Measurements from ENCODE around the gene LRMDA.

The LRMDA gene

DNA sequence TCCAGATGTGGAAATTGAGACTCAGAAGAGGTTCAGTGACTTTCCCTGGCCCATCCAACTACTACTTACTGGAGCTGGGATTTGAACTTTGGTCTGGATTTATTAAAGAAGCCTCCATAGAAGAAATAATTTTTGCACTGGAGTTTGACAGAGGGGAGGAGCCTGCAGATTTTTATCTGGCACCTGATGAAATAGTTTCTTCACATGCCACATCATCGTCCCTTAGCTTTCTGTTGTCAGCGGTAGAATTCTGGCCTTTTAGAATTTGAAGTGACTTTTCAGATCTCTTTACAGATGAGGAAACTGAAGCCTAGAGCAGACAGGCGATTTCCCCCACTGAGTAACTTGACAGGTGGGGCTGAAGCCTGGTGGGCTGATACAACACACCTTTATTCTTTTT, 233.5 kb downstream of the LRMDA start:
- no peak for DNase-seq (ENCODE audit: low read depth in 2 of 2)

DNA sequence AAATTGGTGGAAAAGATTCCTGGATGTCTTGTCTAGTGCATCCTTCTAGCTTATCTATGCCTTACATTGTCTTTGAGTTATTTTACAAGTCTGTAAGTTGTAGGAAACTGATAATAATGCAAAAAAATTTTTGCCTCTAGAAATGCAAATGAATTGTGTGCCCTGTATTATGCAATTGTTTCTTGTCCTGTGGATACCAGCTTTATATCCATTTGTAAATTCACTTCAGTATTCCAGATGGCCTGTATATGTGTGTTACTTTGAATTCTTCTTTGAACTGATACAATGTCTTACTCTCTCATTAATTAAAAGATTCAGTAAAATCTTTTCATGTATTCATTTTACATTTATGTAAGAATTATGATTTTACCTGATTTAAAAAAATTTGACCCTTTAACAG, 234.3 kb downstream of the LRMDA start:
- DNase-seq (ENCODE audit: low read depth in 2 of 2) = no peak

DNA sequence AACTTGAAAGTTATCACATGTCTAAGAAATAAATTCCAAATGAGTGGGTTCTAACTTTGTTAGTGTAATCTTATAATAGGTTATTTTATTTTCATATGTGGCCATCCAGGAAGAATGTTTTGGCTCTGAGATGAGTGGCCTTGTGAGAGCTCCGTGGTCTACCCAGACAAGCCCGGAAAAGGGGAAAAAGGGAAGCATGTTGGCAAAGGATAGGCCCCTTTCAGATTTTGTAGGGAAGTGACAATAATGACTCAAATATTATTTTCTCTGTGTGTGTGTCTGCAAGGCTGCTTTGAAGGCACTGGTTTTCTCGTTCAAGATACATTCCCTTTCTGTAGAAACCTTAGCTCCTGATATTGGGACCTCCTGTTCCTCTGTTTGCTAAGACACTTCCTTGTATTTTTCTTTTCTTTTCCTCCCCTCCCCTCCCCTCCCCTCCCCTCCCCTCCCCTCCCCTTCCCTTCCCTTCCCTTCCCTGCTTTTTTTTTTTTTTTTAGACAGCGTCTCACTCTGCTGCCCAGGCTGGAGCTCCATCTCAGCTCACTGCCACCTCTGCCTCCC, 240.8 kb downstream of the LRMDA start:
- DNase-seq (ENCODE audit: low read depth in 2 of 2) = no peak

DNA sequence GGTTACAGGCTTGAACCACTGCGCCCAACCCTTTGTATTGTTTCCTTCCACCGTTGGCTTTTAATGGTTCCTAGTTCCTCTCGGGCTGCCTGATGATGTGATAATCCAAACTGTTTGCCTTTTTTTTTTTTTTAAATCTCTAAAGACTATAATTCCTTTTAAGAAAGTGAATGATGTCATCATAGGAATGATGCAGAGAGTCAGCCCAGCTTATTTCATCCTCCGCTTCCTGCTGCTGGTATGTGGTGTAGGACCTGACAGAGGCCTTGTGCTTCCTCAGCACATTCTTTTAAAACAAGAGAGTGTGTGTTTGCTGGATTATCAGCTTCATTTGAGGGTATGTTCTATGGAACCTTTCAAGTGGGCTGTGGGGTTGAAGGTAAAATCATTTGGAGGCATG, 241.4 kb downstream of the LRMDA start:
- no peak for DNase-seq (ENCODE audit: low read depth in 2 of 2)

DNA sequence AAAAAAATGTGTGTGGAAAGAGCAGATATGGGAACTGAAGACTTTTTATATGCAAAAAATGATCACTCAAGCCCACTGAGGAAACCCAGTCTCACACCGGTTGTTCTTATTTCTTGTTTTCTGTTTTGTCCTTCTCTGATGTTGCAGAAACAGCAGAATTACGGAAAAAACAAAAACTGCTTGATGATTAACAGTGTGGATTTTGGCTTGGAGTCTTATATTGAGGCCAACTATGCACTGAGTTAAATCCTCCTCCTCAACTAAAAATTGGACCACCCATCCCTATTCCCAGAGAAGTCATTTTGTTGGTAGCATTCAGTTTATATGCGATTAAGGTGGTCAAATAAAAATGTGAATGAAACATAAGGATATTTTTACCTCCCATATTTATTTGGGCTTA, 246.1 kb downstream of the LRMDA start:
- DNase-seq (ENCODE audit: low read depth in 2 of 2) = no peak

DNA sequence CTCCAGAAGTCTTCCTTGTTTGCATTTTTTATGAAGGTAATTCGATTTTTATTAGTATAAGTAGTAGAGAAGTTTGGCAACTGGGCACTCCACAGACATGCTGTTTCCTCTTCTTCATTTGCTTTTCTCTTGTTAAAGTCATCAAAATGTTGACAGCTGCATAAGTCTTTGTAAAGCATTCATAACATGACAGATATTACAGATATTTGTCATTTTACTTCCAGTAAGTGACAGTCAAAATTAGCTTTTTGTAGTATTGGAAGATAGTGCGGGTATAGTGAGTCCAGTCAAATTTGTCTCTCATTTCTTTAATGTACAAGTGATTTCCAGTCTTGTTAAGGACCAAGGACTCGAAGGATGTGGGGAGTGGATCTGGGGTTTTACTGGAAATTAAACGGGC, 247.1 kb downstream of the LRMDA start:
- DNase-seq (ENCODE audit: low read depth in 2 of 2) = no peak

DNA sequence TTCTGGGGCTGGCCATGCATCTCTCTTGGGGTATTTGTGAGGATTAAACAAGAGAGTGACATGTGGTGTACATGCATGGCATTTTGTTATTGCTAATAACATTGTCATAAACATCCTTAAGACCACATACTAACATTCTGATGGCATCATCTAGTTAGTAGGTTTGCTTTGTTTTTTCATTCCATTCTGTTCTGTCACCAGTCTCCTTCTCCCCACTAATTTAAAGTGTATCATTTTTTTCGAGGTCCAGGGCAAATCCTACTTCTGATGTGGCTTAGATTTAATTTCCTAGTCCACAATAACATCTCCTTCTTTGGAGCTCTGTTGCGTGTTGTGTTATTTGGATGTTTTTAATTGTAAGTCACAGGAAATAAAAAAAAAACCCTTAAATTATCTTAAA, 248.1 kb downstream of the LRMDA start:
- no peak for DNase-seq (ENCODE audit: low read depth in 2 of 2)

DNA sequence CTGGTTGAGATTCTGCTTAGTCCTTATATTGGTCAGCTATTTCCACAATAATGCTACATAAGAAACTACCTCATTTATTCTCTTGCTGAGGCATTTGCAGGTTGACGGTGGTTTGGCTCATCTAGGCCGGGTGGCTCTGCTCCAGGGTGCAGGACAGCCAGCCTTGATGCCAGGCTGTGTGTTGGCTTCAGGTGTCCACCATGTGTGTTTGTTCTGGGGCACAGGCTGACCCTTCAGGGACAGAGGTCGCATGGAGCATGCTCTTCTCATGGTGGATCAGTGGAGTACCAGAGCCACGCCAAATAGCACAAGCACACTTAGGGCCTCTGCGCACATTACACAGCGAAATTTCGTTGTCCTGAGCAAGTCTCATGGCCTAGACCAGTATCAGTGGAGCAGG, 249.9 kb downstream of the LRMDA start:
- DNase-seq (ENCODE audit: low read depth in 2 of 2) = no peak

DNA sequence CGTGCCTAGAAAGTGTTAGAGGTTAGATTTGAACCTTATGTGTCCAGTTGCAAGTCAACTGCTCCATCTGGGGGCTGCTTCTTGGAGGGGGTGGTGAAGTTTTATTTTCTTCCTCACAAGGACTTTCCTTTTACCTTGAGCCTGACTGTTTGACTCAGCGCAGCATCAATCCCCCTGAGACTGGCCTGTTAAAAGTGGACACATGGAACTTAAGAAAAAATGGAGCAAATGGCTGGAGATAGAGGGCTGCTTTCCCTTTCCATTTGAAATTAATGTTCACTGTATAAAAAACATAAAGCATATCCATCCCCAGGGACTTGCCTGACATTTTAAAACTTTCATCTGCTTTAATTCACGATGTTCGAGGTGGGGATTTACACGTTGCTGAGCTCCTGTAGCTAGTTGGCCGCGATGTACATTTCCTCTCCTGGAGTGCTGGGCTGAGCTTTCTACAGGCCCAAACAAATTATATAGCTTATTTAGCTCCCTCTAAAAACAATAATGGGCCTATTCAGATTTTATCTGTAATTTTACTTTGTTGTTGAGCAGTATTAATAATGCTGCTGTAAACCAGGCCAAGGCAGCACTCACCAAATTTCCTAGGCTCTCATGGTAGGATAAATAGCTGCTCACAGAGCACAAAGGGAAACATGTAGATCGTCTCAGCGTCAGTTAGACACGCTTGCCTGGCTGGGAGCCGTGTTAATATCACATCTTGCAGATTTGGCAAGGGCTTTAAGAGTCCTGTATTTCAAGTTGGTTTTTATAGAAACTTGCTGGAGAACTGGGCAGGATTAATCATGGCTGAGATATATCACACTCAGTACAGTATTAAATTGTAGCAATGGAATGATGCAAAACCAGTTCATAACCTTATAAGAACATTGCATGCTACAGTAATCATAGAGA, 251.5 kb downstream of the LRMDA start:
- no peak for DNase-seq (ENCODE audit: low read depth in 2 of 2)

DNA sequence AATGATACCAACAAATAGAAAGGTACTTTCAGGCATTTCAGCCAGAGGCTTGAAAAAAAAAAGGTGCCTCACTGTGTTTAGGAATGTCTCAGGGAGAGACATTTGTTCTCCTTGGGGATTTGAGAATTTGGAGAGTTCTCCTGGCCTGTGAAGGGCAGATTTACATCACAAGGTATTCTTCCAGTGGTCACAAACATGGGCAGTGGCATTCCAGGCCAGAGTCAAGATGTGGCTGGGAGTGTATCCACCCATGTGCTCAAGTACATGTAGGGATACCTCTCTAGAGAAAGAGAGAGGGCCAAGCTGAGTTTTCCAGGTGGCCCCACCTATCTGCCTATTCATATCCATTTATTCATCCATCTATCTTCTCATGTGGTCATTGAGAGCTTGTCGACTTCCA, 253.8 kb downstream of the LRMDA start:
- DNase-seq (ENCODE audit: low read depth in 2 of 2) = no peak

DNA sequence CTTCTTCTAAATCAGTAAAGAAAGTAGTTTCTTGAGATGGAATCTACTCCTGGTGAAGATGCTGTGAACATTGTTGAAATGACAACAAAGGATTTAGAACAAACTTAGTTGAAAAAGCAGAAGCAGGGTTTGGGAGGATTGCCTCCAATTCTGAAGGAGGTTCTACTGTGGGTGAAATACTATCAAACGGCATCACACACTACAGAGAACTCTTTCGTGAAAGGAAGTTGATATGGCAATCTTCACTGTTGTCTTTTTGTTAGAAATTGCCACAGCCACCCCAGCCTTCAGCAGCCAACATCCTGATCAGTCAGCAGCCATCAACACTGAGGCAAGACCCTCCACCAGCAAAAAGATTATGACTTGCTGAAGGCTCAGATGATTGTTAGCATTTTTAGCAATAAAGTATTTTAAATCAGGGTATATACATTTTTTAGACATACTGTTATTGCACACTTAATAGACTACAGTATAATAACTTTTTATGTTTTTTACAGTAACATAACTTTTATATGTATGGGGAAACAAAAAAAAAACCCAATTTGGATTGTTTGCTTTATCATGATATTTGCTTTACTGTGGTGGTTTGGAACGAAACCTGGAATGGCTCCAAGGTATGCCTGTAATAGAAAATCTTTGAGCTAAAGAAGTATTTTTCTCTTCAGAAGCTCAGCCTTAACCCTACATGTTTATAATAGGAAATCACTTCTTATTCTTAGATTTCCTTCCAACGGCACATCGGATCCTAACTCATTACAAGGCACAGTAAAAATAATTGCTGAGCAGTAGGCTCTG, 257.3 kb downstream of the LRMDA start:
- no peak for DNase-seq (ENCODE audit: low read depth in 2 of 2)

DNA sequence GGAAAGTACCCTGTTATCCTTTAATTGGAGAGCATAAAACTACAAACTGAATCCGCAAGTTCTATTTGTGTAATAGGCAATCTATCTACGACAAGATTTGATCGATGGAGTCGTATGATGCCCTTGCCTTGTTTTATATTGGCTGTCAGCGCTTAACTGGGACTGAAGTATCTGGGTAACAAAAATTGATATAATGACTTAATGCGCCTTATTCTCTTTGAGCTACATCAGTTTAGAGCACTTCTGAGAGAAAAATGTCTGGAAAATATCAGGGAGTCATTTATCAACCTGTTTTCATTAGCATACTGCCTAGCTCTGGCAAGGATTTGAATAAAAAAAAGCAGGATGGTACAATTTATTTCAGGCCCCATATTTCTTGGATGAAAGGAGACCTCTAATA, 262.1 kb downstream of the LRMDA start:
- DNase-seq (ENCODE audit: low read depth in 2 of 2) = no peak

DNA sequence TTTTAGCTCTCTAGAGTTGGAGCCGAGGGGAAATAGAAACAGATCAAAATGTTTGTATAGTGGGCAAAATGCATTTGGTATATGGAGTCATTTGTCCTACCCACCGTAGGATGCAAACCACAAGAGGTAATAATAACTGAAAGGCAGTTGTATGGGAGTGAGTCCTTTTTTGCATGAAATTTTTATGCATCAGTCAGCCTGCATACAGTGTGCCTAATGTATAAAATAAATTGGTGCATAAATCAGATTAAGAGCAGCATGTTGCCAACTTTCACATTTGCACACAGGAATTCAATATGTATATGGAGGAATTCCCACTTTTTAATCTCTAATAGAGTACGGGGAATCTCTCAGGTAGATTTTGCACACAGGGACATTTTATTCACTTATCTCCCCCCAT, 262.8 kb downstream of the LRMDA start:
- DNase-seq (ENCODE audit: low read depth in 2 of 2) = no peak

DNA sequence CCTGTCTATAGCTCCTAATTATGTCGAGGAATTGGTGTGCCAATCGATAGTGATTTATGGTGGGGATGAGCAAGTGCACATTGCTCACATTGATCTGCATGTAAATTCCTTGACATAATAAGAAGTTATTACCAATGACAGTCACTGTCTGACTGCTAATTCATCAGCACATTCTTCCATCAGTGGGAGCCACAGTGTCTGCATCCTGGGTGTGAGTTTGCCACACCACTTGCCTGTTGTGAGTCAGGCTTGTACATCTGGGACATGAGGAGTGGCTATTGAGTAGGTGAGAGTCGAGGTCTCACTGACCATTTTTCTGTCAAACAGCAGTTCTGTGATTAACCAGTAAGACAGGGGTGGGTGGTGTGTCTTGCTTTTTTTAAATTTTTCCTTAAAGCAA, 263.4 kb downstream of the LRMDA start:
- no peak for DNase-seq (ENCODE audit: low read depth in 2 of 2)

DNA sequence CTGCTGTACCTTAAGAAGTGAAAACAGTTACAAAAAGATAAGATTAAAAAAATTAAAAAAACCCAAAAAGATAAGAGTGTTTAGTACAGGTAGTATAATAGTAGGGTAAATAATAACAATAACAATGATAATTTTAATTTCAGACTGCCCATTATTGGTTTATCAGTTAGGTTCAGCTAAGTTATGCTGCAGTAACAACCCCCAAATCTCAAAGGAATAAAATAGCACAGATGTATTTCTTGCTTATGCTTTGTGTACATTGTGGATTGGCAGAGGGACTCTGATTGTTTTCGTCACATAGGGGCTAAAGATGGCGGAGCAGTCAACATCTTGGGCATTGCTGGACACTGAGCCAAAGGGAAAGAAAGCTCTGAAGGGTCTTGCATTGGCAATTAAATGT, 264.6 kb downstream of the LRMDA start:
- DNase-seq (ENCODE audit: low read depth in 2 of 2) = no peak

DNA sequence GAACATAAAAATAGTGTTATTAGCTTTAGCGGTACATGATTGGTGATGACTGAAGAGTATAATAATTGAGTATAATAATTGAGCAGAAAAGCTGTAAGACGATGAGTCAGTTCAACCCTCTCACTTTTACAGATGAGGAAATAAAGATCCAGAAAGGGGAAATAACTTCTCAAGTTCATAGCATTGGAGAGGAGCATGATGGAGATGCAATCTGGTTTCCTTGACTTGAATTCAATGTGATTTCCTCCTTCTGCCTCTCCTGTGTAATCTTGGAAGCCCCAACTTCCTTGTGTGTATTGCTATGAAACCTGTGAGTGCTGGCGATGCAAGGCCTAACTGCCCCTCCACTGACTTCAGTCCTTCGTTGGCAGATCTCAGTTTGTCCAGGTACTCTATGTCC, 265.1 kb downstream of the LRMDA start:
- DNase-seq (ENCODE audit: low read depth in 2 of 2) = no peak

DNA sequence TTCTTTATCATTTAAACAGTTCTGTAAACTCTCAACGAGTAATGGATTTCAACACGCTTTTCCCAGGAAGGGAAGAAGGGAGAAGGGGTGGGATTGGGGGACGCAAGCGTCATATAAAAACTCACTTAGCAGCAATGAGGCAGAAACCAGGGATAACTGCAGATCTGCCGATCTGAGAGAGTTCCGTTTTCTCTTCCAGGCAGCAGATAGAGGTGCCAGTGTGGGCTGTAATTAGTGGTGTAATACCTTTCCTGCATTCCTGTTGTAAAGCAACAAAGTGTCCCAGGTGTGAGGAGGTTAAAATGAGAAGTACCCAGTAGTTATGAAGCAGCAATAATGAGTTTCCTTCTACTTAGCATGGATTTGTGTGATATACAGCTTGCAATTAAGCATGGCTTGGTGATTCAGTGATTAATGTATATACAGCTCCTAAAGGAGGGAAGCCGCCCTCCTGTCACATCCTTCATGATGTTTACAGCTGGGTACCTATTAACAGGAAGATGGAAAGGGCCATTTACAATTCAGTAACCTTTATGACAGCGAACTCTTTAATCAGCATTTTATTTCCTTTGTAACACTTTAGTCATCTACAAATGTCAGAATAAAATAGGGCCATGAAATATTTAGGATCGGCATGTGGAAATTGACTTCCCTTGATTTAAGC, 271.9 kb downstream of the LRMDA start:
- no peak for DNase-seq (ENCODE audit: low read depth in 2 of 2)

DNA sequence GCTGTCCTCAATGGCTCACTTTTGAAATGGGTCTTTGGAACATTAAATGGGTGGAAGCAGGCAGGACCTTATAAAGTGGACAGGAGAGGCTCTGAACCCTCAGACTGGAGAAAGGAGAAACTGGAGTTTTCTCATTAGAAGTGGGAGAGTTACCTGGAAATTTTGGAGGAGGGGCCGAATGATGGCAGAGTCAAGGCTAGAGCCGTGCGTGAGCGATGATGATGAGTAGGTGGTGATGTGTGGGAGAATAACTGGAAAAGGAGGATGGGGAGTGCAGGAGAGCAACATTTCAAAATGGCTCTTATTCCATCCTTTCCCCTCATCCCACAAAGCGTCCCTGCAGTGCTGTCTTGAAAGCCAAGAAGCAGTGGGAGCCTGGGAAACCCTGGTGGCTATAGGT, 274.0 kb downstream of the LRMDA start:
- no peak for DNase-seq (ENCODE audit: low read depth in 2 of 2)

DNA sequence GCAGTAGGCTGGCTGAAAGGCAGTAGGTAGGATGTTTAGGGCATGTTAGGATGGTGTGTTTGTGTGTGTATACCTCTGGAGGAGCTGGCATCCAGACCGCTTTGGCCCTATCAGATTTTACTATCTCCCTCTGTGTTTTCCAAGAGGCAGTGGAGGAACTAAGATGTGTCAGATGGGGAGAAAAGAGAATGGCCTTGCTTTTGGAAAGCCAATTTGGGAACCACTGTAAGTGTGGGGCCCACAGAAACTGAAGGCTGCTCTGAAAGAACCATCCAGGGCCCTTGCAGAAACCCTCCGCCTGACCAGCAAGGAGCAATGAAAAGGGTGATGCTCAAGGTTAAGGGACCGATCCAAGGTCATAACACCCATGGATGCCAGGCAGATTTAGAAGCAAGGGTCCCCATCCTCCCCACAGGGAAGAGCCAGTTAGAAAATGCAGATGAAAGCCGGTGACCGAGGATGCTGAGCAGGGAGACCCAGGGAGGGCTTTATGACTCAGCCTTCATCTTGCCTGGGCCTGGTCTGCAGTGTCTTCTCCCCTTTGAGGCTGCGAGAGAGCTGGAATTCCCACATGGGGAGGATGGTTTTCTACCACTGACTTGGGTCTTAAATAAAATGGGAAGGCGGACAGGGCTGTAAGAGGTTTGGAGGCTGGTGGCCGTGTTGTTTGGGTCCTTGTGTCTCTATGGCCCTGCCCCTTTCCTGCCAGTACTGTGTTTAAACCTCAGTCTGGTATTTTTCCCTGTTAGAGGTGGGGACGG, 275.8 kb downstream of the LRMDA start:
- DNase-seq (ENCODE audit: low read depth in 2 of 2) = no peak

DNA sequence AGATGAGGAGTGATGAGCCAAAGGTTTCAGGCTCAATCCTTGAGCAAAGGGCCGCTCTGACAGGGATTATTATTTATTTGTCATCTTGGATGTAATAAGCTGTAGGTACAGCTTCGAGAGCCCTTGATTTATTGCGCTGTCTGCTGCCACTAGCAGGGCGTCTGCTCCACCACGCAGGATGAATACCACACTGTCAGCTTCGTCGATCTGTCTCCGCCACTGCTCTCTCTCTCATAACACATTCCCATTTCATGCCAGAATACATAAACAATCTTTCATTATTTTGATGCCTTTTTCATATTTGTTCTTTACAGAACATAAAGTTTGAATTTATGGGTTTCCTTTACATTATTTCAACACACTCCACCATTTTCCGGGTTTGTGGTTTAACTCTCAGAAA, 276.6 kb downstream of the LRMDA start:
- DNase-seq (ENCODE audit: low read depth in 2 of 2) = no peak

DNA sequence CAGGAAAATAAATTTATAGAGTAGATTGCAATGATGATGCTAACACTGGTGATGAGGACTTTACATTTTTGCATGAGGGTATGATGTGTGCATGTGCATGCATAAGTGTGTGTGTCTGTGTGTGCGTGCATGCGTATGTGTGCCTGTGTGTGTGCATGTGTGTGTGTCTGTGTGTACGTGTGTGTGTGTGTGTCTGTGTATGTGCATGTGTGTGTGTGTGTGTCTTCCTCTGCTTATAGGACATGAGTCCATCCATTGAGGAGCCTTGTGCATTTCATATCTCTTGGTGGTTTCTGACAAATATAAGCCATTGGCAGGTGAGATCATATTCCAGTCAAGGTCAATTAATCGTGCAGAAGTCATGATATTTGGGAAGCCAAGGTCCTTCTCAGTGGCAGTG, 277.8 kb downstream of the LRMDA start:
- no peak for DNase-seq (ENCODE audit: low read depth in 2 of 2)

DNA sequence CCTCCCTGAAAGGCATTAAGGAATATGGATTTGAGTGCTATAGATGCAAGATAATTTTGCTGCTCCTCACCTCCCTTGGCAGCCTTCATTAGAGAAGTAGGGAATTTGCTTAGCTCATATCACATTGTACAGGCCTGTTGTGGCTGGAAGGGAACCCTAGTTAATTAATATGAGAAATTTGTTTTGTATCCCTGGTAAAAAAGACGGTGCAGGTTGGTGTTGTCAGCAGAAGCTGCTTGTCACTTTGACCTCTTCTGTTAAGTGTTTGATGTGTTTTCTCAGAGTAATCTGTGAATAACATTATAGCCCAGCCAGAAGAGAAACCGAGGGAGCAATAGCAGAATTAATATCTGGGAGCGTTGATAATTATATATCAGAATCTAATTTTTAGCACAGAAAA, 278.4 kb downstream of the LRMDA start:
- DNase-seq (ENCODE audit: low read depth in 2 of 2) = no peak
